ENCODE measurements around the gene QSOX2.

DNA sequence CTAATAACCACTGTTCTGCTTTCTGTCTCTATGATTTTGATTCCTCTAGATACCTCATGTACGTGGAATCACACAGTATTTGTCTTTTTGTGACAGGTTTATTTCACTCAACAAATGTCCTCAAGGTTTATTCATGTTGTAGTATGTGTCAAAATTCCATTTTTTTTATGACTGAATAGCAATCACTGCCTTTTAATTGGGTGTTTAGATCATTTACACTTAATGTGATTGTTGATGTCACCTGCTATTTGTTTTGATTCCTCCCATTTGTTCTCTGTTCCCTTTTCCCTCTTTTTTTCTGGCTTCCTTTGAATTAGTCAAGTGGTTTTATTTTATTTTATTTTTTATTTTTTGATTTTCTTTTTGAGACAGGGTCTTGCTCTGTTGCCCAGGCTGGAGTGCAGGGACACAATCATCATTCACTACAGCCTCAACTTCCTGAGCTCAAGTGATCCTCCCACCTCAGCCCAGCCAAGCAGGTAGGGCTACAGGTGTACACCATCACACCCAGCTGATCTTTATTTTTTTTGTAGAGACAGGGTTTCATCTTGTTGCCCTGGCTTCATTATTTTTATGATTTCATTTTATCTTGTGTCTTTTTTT is 82.3 kb downstream of the QSOX2 start:
- TF ChIP-seq, protein P1, sequence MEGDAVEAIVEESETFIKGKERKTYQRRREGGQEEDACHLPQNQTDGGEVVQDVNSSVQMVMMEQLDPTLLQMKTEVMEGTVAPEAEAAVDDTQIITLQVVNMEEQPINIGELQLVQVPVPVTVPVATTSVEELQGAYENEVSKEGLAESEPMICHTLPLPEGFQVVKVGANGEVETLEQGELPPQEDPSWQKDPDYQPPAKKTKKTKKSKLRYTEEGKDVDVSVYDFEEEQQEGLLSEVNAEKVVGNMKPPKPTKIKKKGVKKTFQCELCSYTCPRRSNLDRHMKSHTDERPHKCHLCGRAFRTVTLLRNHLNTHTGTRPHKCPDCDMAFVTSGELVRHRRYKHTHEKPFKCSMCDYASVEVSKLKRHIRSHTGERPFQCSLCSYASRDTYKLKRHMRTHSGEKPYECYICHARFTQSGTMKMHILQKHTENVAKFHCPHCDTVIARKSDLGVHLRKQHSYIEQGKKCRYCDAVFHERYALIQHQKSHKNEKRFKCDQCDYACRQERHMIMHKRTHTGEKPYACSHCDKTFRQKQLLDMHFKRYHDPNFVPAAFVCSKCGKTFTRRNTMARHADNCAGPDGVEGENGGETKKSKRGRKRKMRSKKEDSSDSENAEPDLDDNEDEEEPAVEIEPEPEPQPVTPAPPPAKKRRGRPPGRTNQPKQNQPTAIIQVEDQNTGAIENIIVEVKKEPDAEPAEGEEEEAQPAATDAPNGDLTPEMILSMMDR (IDR thresholded peaks at IDR 0.05) = no peak
- TF ChIP-seq TCF7L2 (IDR thresholded peaks at IDR 0.05; ENCODE audit: low read depth, low read length) (no peak), POLR2AphosphoS5 (IDR thresholded peaks at IDR 0.05; ENCODE audit: low read depth, low read length) (no peak)

Measured in Panc1 (cell line).